Stromal cell of bone marrow (primary cell): ENCODE results near the gene HELB.

ENCODE experiments used
- DNase-seq: peaks from one replicate; pipeline ENCODE4 v3.0.0-alpha.2; 2012; ENCODE audit warnings: low read depth

Gene HELB

GRCh38 chr12:66361703-66362102 lies 59.4 kb downstream of the HELB start:
- DNase-seq: no peak

GRCh38 chr12:66365718-66366490 lies 63.6 kb downstream of the HELB start:
- no peak for DNase-seq

- DNase-seq: no peak
Measured at GRCh38 chr12:66367015-66367667, 64.8 kb downstream of the HELB start.

- DNase-seq: no peak
Measured at GRCh38 chr12:66371982-66372381, 69.7 kb downstream of the HELB start.

- DNase-seq: no peak
Measured at GRCh38 chr12:66375560-66375959, 73.3 kb downstream of the HELB start.

GRCh38 chr12:66379616-66380015 lies 77.3 kb downstream of the HELB start:
- no peak for DNase-seq

GRCh38 chr12:66380769-66381535 lies 78.7 kb downstream of the HELB start:
- DNase-seq: no peak

GRCh38 chr12:66387117-66387516 lies 84.8 kb downstream of the HELB start:
- no peak for DNase-seq
